Measurements from ENCODE around the gene TMEM121B. TPM values are rescaled to one million over a fixed set of nuclear protein-coding genes. Genes with fewer than 3 reads are reported as not detected.
"Not testable (repeated sequence)": the region's sequence is repeated elsewhere in the genome, so short reads cannot be mapped to it uniquely, and the experiment has no call there.

Gene TMEM121B
- polyA plus RNA-seq, 1 of the 3 experiments (the other 2 are of a cell fraction), result 0.13 TPM

GRCh38 chr22:17147458-17147857 is 26.3 kb upstream of the TMEM121B start:
- H3K27me3 ChIP-seq (ENCODE audit: insufficient read depth); H2AFZ ChIP-seq (ENCODE audit: low read depth); H3K4me2 ChIP-seq; H3K9me3 ChIP-seq; H3K9me2 ChIP-seq; H3K4me1 ChIP-seq (ENCODE audit: control insufficient read depth in 1 of 2, insufficient read depth in 2 of 2, low read depth in 1 of 2, low read length in 1 of 2); H3F3A ChIP-seq (replicated peaks; ENCODE audit: insufficient read depth); H3K27ac ChIP-seq (ENCODE audit: low read depth in 2 of 2, low read length in 1 of 2); POLR2A ChIA-PET; DNase-seq; H3K4me3 ChIP-seq (ENCODE audit: low read depth in 2 of 2, low read length in 1 of 2); H3K9ac ChIP-seq: not testable (repeated sequence)
- CTCF ChIA-PET, result interaction anchor here (1.6 kb wide), 1 partner anchor 24 kb away, joined by 9 read pairs; no protein-coding TSS in a partner anchor
- WGBS (ENCODE audit: low lambda C conversion rate), result 98% methylated on average over 30 of the region's 30 CpGs
- Histone ChIP-seq H3K36me3 (replicated peaks in 1 of 2; ENCODE audit: control insufficient read depth in 1 of 2, insufficient read depth in 2 of 2, low read length in 1 of 2) (peaks cover 3 to 24% of the 10 kb centered on the region in 2 experiments), H3K79me2 (ENCODE audit: insufficient read depth) (peaks cover 31% of the 10 kb centered on the region; the same call in 1 of the 2 replicates), H4K20me1 (ENCODE audit: insufficient read depth) (peaks cover 17% of the 10 kb centered on the region)

DNA sequence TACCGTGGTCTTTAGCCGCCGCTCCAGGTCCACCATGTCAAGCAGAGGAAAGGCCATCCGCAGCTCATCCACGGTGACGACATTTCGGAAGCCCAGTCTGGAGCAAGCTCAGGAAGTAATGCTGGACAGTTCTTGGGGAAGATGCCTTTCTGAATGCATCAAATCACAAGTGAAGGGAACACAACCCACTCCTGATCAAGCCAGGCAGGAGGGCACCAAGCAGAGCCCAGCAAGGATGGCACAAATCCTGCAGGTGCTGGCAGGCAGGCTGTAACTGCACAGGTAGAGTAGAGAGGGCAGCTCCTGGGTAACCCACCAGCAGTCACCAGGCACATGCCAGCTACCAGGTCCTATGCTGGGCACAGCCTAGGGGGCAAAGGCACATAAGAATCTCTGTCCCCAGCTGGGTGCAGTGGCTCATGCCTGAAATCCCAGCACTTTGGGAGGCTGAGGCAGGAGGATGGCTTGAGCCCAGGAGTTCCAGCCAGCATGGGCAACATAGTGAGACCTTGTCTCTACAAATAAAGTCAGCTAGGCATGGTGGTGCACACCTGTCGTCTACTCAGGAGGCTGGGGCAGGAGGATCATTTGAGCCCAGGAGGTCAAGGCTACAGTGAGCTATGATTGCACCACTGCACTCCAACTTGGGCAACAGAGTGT is 24.0 kb upstream of the TMEM121B start:
- TF ChIP-seq RCOR1 (IDR thresholded peaks at IDR 0.05; ENCODE audit: low read length) (no peak), IRF3 (IDR thresholded peaks at IDR 0.05; ENCODE audit: low read depth, low read length) (no peak), GABPA (IDR thresholded peaks at IDR 0.05; ENCODE audit: low read depth) (no peak), SIN3A (IDR thresholded peaks at IDR 0.05; ENCODE audit: borderline replicate concordance, low read depth, low read length) (no peak), MXI1 (IDR thresholded peaks at IDR 0.05; ENCODE audit: low read depth, low read length) (no peak), YY1 (IDR thresholded peaks at IDR 0.05; ENCODE audit: low read depth) (no peak), FOXJ3 (CRISPR knock-in tag; IDR thresholded peaks at IDR 0.05) (no peak)
- no peaks in the 10 kb centered on the region; a peak in 1 of 4 replicates for H3K4me1 ChIP-seq (ENCODE audit: control insufficient read depth in 1 of 2, insufficient read depth in 2 of 2, low read depth in 1 of 2, low read length in 1 of 2)
- no peak overlapping the region for H3K4me3 ChIP-seq (ENCODE audit: low read depth in 2 of 2, low read length in 1 of 2)

GRCh38 chr22:17143826-17144225 is 22.7 kb upstream of the TMEM121B start:
- no peaks in the 10 kb centered on the region for H3K9me2 ChIP-seq
- H4K20me1 ChIP-seq (ENCODE audit: insufficient read depth), result no peaks in the 10 kb centered on the region
- H3K27ac ChIP-seq (ENCODE audit: low read depth in 2 of 2, low read length in 1 of 2), result no peak overlapping the region
- no peak overlapping the region for H3K9ac ChIP-seq
- POLR2A ChIA-PET, result no interaction called here
- no peak for DNase-seq
- no peak overlapping the region for H3K4me3 ChIP-seq (ENCODE audit: low read depth in 2 of 2, low read length in 1 of 2)
- no peaks in the 10 kb centered on the region for H3F3A ChIP-seq (replicated peaks; ENCODE audit: insufficient read depth)
- no peak overlapping the region for H3K4me2 ChIP-seq
- CTCF ChIA-PET, result interaction anchor here (4.4 kb wide), 1 partner anchor 28 kb away, joined by 21 read pairs; no protein-coding TSS in a partner anchor
- H3K4me1 ChIP-seq (ENCODE audit: control insufficient read depth in 1 of 2, insufficient read depth in 2 of 2, low read depth in 1 of 2, low read length in 1 of 2), result no peaks in the 10 kb centered on the region; a peak in 1 of 4 replicates
- peaks cover 9 to 42% of the 10 kb centered on the region in 2 experiments for H3K36me3 ChIP-seq (replicated peaks in 1 of 2; ENCODE audit: control insufficient read depth in 1 of 2, insufficient read depth in 2 of 2, low read length in 1 of 2)
- H2AFZ ChIP-seq (ENCODE audit: low read depth), result no peak overlapping the region
- no peaks in the 10 kb centered on the region for H3K27me3 ChIP-seq (ENCODE audit: insufficient read depth)
- 94% methylated on average over 5 of the region's 8 CpGs for WGBS (ENCODE audit: low lambda C conversion rate)
- H3K9me3 ChIP-seq, result no peaks in the 10 kb centered on the region
- no peaks in the 10 kb centered on the region for H3K79me2 ChIP-seq (ENCODE audit: insufficient read depth)
- no peak for TF ChIP-seq EP300 (IDR thresholded peaks at IDR 0.05; ENCODE audit: borderline replicate concordance in 1 of 2, low read depth in 1 of 2, low read length in 1 of 2)
- TF ChIP-seq MXI1 (IDR thresholded peaks at IDR 0.05; ENCODE audit: low read depth, low read length), result no peak
- TF ChIP-seq, protein P1, sequence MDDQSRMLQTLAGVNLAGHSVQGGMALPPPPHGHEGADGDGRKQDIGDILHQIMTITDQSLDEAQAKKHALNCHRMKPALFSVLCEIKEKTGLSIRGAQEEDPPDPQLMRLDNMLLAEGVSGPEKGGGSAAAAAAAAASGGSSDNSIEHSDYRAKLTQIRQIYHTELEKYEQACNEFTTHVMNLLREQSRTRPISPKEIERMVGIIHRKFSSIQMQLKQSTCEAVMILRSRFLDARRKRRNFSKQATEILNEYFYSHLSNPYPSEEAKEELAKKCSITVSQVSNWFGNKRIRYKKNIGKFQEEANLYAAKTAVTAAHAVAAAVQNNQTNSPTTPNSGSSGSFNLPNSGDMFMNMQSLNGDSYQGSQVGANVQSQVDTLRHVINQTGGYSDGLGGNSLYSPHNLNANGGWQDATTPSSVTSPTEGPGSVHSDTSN (IDR thresholded peaks at IDR 0.05), result no peak
- TF ChIP-seq NFIC (IDR thresholded peaks at IDR 0.05; ENCODE audit: borderline replicate concordance), result no peak
- no peak for TF ChIP-seq ZBTB33 (IDR thresholded peaks at IDR 0.05; ENCODE audit: borderline replicate concordance, low read depth)
- no peak for TF ChIP-seq MAX (IDR thresholded peaks at IDR 0.05; ENCODE audit: low read depth)
- no peak for TF ChIP-seq JUND (IDR thresholded peaks at IDR 0.05)
- TF ChIP-seq FOXM1 (IDR thresholded peaks at IDR 0.05; ENCODE audit: low read depth), result no peak
- TF ChIP-seq GATA2 (CRISPR knock-in tag; IDR thresholded peaks at IDR 0.05), result no peak
- no peak for TF ChIP-seq RAD21 (IDR thresholded peaks at IDR 0.05; ENCODE audit: low read length)
- TF ChIP-seq YY1 (IDR thresholded peaks at IDR 0.05; ENCODE audit: low read depth), result no peak
- TF ChIP-seq SMC3 (IDR thresholded peaks at IDR 0.05; ENCODE audit: low read depth, low read length), result no peak
- TF ChIP-seq RCOR1 (IDR thresholded peaks at IDR 0.05; ENCODE audit: low read length), result no peak
- no peak for TF ChIP-seq POLR2AphosphoS5 (IDR thresholded peaks at IDR 0.05; ENCODE audit: low read depth, low read length)

More for the DNA sequence above, 24.0 kb upstream of the TMEM121B start:
- Histone ChIP-seq H3F3A (replicated peaks; ENCODE audit: insufficient read depth) (no peaks in the 10 kb centered on the region), H3K9me3 (no peaks in the 10 kb centered on the region), H3K9ac (no peak overlapping the region), H3K79me2 (ENCODE audit: insufficient read depth) (peaks cover 11% of the 10 kb centered on the region; the same call in 1 of the 2 replicates), H3K36me3 (replicated peaks in 1 of 2; ENCODE audit: control insufficient read depth in 1 of 2, insufficient read depth in 2 of 2, low read length in 1 of 2) (peaks cover 9 to 44% of the 10 kb centered on the region in 2 experiments), H3K27ac (ENCODE audit: low read depth in 2 of 2, low read length in 1 of 2) (no peak overlapping the region), H2AFZ (ENCODE audit: low read depth) (no peak overlapping the region), H3K27me3 (ENCODE audit: insufficient read depth) (no peaks in the 10 kb centered on the region), H3K4me2 (no peak overlapping the region), H4K20me1 (ENCODE audit: insufficient read depth) (peaks cover 6% of the 10 kb centered on the region; the same call in 1 of the 2 replicates), H3K9me2 (no peaks in the 10 kb centered on the region)
- DNase-seq, result no peak
- 94% methylated on average over 7 of the region's 8 CpGs for WGBS (ENCODE audit: low lambda C conversion rate)
- CTCF ChIA-PET, result interaction anchor here (4.4 kb wide), 1 partner anchor 27 kb away, joined by 21 read pairs; no protein-coding TSS in a partner anchor
- POLR2A ChIA-PET, result no interaction called here
